ENCODE data around the gene SETD5.

SETD5 gene, protein sequence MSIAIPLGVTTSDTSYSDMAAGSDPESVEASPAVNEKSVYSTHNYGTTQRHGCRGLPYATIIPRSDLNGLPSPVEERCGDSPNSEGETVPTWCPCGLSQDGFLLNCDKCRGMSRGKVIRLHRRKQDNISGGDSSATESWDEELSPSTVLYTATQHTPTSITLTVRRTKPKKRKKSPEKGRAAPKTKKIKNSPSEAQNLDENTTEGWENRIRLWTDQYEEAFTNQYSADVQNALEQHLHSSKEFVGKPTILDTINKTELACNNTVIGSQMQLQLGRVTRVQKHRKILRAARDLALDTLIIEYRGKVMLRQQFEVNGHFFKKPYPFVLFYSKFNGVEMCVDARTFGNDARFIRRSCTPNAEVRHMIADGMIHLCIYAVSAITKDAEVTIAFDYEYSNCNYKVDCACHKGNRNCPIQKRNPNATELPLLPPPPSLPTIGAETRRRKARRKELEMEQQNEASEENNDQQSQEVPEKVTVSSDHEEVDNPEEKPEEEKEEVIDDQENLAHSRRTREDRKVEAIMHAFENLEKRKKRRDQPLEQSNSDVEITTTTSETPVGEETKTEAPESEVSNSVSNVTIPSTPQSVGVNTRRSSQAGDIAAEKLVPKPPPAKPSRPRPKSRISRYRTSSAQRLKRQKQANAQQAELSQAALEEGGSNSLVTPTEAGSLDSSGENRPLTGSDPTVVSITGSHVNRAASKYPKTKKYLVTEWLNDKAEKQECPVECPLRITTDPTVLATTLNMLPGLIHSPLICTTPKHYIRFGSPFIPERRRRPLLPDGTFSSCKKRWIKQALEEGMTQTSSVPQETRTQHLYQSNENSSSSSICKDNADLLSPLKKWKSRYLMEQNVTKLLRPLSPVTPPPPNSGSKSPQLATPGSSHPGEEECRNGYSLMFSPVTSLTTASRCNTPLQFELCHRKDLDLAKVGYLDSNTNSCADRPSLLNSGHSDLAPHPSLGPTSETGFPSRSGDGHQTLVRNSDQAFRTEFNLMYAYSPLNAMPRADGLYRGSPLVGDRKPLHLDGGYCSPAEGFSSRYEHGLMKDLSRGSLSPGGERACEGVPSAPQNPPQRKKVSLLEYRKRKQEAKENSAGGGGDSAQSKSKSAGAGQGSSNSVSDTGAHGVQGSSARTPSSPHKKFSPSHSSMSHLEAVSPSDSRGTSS (N-terminal part only)

DNA sequence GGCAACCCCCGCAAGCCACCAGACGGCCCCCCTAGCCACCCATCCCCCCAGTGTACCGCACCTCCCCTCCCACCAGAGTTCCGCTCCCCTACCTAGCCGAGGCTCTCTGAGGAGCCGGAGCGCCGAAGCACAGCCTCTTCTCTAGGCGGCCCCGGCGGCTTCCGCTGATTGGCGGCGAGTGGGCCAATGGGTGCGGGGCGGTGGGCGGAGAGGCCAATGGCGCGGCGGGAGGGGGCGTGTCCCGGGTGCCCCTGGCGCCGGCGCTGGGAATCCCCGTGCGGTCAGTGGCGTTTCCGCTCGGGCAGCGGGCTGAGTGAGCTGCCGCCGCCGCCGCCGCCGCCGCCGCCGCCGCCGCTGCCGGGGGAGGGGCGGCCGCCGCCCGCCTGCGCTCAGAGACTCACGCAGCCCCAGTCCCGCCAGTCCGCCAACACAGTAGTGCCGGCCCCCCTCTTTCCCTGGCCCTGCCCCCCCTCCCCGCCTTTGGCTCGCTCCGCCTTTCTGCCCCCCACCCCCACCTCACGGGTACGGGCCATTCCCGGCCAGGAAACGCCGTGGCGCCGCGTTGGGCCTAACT is at the start of gene SETD5:
TSS of gene SETD5 (plus strand) at position 284 of the 574 bp plus-strand sequence. CDS start 31,324 bp downstream, outside the sequence.
- peaks cover 8% of the 10 kb centered on the region for H3K36me3 Mint-ChIP-seq
- no peaks in the 10 kb centered on the region for H3K9me3 Mint-ChIP-seq
- H3K27ac Mint-ChIP-seq: peak within 1 kb of the TSS; percentile 99
- H3K4me3 Mint-ChIP-seq: peak within 1 kb of the TSS; percentile 97
- peaks cover 72% of the 10 kb centered on the region for H3K4me1 Mint-ChIP-seq
- no peaks in the 10 kb centered on the region for H3K27me3 Mint-ChIP-seq

DNA sequence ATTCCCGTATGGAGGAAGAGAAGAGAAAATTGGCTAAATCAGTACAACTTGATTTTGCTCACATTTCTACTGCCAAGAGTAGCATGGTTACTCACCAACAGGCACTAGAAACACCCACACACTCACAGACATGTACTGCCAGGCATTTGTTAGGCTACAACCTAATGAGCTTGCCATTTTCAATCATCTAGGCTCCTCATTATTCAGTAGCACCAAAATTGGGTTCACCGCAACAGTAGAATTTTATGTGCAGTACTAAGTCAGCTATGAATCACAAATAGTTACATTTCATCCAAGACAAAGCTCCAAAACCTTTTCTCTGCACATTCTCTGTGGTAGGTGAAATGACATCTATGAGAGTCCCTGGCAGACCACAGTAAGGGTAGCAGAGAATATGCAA is 49.5 kb upstream of the SETD5 start:
- no peaks in the 10 kb centered on the region for H3K9me3 Mint-ChIP-seq
- H3K27me3 Mint-ChIP-seq: no peaks in the 10 kb centered on the region
- H3K27ac Mint-ChIP-seq: no peak overlapping the region
- peaks cover under 1% of the 10 kb centered on the region for H3K4me1 Mint-ChIP-seq
- H3K4me3 Mint-ChIP-seq: no peak overlapping the region
- no peaks in the 10 kb centered on the region for H3K36me3 Mint-ChIP-seq

DNA sequence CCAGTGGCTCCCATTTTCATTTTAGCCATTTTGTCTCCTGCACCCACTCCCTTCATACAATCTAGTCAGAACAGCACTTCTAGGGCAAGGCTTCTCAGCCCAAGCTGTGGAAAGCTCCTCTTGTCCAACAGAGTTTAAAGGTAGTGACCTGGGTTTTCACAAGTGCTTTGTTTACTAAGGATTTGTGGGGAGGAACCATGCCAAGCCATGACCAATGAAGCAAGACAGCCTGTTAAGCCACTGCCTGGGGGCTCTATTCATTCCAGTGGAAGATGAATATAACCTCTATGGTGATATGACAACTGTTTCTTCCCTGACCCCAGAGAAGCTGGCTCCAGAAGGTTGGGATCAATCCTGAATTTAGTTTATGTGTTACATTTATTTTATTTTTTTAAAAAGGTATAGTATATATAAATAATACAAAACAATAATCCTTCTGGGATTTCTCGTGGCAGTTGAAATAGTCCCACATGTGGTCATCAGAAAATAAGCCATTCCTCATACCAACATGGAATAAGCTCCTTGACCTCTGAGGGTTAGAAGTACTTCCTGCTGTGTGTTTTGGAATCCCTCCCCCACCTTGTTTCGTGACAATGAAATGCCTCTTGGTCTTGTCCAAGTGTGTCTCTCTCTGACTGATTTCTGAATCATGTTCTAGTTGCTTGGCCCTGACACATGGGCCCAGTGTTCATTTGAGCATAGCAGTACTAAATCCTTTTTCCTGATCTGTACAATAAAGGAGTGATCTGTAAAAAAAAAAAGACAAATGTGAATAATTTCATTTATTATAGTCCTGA is 47.9 kb upstream of the SETD5 start:
- no peaks in the 10 kb centered on the region for H3K27me3 Mint-ChIP-seq
- H3K27ac Mint-ChIP-seq: no peak overlapping the region
- H3K4me3 Mint-ChIP-seq: no peak overlapping the region
- H3K36me3 Mint-ChIP-seq: no peaks in the 10 kb centered on the region
- peaks cover 5% of the 10 kb centered on the region for H3K4me1 Mint-ChIP-seq
- H3K9me3 Mint-ChIP-seq: no peaks in the 10 kb centered on the region

DNA sequence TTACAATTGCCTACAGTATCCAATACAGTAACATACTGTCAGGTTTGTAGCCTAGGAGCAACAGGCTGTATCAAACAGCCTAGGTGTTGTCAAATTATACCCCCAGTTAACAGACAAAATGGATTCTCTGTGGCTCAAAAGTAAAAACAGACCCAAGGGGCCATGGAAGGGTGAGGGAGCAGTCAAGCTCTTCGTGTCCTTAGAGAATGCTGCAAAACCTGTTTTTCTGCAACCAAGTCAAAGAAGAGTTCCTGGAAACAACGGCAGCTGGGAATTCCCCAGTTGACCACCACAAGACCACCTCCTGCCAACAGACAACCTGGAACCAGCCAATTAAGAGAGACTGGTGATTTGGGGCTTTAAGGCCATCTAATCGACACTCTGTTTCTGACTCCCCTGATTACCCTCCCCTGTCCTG is 45.7 kb upstream of the SETD5 start:
- no peaks in the 10 kb centered on the region for H3K27me3 Mint-ChIP-seq
- H3K36me3 Mint-ChIP-seq: no peaks in the 10 kb centered on the region

DNA sequence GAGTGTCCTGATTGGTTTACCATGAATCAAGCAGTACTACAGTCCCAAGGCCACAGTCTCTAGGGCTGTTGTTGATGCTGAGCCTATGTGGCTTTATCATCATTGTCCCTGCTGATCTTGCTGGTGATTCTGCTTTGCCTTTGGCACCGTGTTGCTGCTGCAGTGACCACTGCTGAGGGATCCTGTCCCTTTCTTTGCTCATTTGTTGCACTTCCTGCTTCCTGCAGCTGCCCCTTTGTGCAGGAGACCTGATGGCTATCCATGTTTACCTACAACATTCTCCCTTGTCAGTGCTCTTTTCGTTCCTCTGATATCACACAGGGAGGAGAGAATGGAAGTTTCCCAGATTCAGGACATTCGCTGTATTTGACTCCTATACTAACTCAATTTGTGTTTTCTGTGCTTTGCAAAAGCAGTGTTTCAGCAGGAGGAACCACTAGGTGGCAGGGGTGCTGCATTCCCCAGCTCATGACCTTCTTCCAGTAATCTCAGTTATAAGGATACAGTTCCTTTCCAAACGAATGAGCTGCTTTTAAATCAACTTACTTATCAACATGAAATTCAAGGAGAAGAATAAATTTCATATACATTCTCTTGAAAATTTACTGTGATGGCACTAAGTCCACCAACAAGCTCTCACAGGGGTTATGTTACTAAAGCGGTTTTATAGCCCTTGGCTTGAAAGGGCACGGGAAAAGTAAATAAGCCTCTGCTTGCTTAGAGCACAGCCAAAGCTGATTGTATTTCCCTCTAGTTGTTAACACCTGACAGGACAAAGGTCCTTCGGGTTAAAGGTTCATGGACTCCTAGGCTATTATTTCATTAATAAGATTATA is 44.3 kb upstream of the SETD5 start:
- Mint-ChIP-seq H3K27ac (peak overlapping the region; percentile 14), H3K27me3 (no peaks in the 10 kb centered on the region), H3K9me3 (no peaks in the 10 kb centered on the region), H3K36me3 (no peaks in the 10 kb centered on the region), H3K4me3 (no peak overlapping the region), H3K4me1 (peaks cover 15% of the 10 kb centered on the region)

More for the DNA sequence above, 45.7 kb upstream of the SETD5 start:
- H3K9me3 Mint-ChIP-seq: no peaks in the 10 kb centered on the region
- H3K4me3 Mint-ChIP-seq: no peak overlapping the region
- H3K27ac Mint-ChIP-seq: no peak overlapping the region
- peaks cover 15% of the 10 kb centered on the region for H3K4me1 Mint-ChIP-seq

DNA sequence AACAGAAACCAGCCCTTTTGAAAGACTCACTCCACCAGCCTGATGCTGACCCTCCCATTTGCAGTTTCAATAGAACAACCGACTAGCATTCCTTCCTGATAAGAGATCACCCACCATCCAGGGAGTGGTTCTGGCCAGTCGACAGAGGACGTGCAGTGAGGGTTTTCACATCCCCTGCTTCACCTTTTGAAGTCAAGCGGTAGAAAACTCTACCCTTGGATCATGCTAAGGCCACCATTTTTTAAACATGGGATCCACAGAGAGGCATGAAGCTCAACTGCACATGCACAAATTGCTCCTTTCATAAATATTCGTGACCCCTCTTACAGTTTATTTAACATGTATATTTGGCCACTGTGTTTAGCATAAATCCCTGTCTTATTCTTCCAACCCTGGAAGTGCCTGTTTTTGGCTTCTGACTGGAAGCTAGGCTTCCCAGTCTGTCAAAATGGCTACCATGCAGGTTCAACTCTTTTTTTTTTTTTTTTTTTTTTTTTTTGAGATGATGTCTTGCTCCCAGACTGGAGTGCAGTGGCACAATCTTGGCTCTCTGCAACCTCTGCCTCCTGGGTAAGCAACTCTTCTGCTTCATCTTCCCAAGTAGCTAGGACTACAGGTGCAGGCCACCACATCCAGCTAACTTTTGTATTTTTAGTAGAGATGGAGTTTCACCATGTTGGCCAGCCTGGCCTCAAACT is 35.6 kb upstream of the SETD5 start:
- Mint-ChIP-seq H3K4me1 (peaks cover 17% of the 10 kb centered on the region), H3K36me3 (peaks cover 7% of the 10 kb centered on the region), H3K27me3 (no peaks in the 10 kb centered on the region), H3K4me3 (peak overlapping the region; percentile 49), H3K9me3 (no peaks in the 10 kb centered on the region), H3K27ac (no peak overlapping the region)

DNA sequence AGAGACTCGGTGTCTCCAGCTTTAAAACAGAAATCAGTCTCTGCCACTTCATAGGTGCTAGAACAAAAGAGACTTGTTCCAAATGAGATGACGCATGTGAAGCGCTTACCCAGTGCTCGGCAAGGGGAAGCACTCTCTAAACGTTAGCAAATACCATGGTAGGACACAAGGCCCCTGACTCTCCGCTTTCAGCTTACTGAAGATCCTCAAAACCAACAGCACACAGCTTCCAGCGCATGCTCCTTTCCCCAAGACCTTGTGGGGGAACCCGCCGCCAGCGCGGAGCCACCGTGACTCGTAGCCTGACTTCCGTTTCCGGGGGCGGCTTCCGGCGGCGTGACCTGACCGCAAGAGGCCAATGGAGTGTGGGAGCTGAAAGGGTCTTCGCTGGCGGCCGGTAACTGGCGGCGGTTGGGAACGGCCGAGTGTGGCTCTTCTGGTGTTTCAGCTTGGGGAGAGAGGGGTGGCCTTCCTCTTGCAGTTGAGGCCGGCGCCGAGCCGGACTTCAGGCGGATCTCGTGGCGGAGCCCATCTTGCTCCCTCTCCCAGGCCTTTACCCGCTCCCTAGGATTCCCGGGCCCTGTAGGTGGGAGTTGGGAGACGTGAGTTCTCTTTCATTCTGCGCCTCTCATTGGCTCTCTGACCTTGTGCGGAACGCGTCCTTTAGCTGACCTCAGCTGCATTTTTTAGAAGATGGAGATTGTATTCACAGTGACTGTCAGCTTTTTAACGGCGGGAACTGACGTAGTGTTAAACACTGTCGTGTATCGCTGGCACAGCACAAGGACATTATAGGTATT is 34.5 kb upstream of the SETD5 start, which contains the start of gene THUMPD3:
TSS of gene THUMPD3 (plus strand) at position 324 of the 800 bp plus-strand sequence. CDS start 2,015 bp downstream, outside the sequence.
- H3K4me1 Mint-ChIP-seq: peaks cover 17% of the 10 kb centered on the region
- H3K27ac Mint-ChIP-seq: peak within 1 kb of the TSS; percentile 100
- peak within 1 kb of the TSS; percentile 96 for H3K4me3 Mint-ChIP-seq
- no peaks in the 10 kb centered on the region for H3K9me3 Mint-ChIP-seq
- no peaks in the 10 kb centered on the region for H3K27me3 Mint-ChIP-seq
- H3K36me3 Mint-ChIP-seq: peaks cover 7% of the 10 kb centered on the region

DNA sequence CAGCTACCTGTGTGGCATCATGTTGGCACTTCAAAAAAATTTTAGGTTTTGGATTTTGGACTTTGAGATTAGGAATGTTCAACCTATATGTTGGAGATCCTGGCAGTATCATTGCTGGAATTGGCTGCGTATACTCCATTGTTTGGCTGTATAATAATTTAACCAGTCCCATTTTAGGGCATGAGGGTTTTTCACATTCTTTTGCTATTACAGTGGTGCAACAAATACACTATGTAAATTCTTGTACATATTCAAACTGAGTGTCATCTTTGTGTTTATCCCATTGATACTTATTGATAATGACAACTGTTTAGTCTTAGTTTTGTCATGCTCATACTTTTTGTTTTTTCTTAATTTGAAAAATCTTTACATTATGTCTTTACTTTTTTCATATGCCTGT is 27.9 kb upstream of the SETD5 start:
- H3K4me3 Mint-ChIP-seq: no peak overlapping the region
- H3K27me3 Mint-ChIP-seq: no peaks in the 10 kb centered on the region
- H3K27ac Mint-ChIP-seq: no peak overlapping the region
- H3K9me3 Mint-ChIP-seq: no peaks in the 10 kb centered on the region
- H3K4me1 Mint-ChIP-seq: peaks cover 49% of the 10 kb centered on the region
- H3K36me3 Mint-ChIP-seq: peaks cover 14% of the 10 kb centered on the region

DNA sequence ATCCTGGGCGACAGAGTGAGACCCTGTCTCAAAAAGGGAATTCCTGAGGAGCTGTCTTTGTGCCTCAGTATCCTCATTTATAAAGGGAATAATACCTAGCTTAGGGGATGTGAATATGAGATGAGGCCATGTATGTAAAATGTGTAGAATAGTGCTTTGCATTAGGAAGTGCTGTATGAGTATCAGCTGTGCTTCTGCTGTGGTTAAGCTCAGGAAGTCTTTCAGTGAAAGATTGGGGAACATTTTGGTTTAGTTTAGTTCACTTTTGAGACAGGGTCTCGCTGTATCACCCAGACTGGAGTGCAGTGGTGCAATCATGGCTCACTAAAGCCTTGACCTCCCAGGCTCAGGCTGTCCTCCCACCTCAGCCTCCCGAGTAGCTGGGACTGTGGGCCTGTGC is 23.9 kb upstream of the SETD5 start:
- peak overlapping the region; percentile 23 for H3K4me3 Mint-ChIP-seq
- H3K4me1 Mint-ChIP-seq: peaks cover 72% of the 10 kb centered on the region
- H3K9me3 Mint-ChIP-seq: no peaks in the 10 kb centered on the region
- peaks cover 34% of the 10 kb centered on the region for H3K36me3 Mint-ChIP-seq
- no peak overlapping the region for H3K27ac Mint-ChIP-seq
- no peaks in the 10 kb centered on the region for H3K27me3 Mint-ChIP-seq

DNA sequence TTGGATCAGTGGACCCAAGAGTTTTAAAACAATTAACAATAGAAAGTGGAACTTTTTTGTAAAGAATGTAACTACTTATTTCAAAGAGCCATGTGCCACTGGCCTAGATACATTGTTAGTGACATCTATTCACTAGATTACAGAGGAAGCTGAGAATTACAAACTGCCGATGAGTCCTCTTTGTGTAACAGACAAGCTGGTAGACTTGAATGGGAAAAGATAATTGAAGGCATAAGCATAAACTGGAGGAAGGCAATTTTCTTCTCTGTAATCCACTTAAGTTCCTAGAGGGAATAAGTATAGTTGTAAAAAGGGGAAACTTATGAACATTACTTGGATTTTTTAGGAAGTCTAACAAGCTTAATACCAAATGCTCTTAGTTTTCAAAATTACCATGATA is 19.4 kb upstream of the SETD5 start:
- peaks cover 34% of the 10 kb centered on the region for H3K36me3 Mint-ChIP-seq
- H3K27me3 Mint-ChIP-seq: no peaks in the 10 kb centered on the region
- no peaks in the 10 kb centered on the region for H3K9me3 Mint-ChIP-seq
- no peak overlapping the region for H3K4me3 Mint-ChIP-seq
- peaks cover 61% of the 10 kb centered on the region for H3K4me1 Mint-ChIP-seq
- H3K27ac Mint-ChIP-seq: no peak overlapping the region

DNA sequence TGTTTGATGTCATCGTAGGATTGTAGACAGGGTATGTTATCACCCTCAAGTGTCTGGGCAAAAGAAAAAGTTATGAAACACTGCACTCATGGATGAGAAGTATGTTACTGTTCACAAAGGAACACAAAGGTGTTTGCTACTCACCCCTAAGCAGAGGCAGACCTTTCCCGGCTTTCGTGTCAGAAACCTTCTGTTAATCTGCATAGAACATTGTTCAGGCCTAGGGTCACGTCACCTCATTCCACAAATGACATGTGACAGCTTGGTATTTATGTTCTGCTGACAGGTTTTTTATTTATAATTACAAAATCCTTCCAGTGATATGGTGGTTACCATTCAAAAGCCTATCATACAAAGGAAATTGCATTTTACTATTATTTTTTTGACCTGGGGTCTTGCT is 18.1 kb upstream of the SETD5 start:
- Mint-ChIP-seq H3K4me1 (peaks cover 51% of the 10 kb centered on the region), H3K9me3 (no peaks in the 10 kb centered on the region), H3K27me3 (no peaks in the 10 kb centered on the region), H3K27ac (no peak overlapping the region), H3K36me3 (peaks cover 34% of the 10 kb centered on the region), H3K4me3 (no peak overlapping the region)

DNA sequence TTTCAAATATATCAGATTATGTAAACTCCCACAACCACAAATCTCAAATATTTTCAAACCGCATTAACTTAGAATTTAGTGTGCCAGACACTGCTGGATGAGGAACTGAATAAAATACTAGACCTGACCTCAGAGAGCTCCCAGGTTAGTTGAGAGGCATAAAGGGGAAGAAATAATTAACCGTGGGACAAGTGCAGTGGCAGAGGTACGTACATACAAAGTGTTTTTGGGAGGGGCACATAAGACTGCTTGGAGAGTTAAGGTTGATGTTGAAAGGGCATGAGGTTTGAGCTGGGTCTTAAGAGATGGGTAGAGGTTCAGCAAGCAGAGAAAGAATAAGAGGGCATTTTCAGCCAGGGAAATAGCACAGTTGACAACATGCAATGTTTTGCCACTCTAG is 17.4 kb upstream of the SETD5 start:
- H3K36me3 Mint-ChIP-seq: peaks cover 33% of the 10 kb centered on the region
- H3K27ac Mint-ChIP-seq: no peak overlapping the region
- H3K4me3 Mint-ChIP-seq: no peak overlapping the region
- H3K9me3 Mint-ChIP-seq: no peaks in the 10 kb centered on the region
- H3K27me3 Mint-ChIP-seq: no peaks in the 10 kb centered on the region
- H3K4me1 Mint-ChIP-seq: peaks cover 48% of the 10 kb centered on the region

Measured in activated naive CD4-positive, alpha-beta T cell treated with anti-CD3 and anti-CD28 coated beads, Interleukin-2, amount 50 U/mL, for 24 hours (primary cell).